HEK293T (cell line): ENCODE data around the gene CALCOCO2.

Experiments
- BHLHE40 ChIP-seq: fragments of 450-650 bp; IDR thresholded peaks from 2 replicates; pipeline ENCODE4 v1.6.1; 2016; ENCODE audit warnings: mild to moderate bottlenecking, moderate library complexity, borderline replicate concordance
- FOXA1 ChIP-seq: fragments of 450-650 bp; IDR thresholded peaks from 2 replicates; pipeline ENCODE4 v1.6.1; 2016; ENCODE audit warnings: mild to moderate bottlenecking
- FOXM1 ChIP-seq: fragments of 450-650 bp; IDR thresholded peaks from 2 replicates; pipeline ENCODE4 v1.6.1; 2017; ENCODE audit warnings: mild to moderate bottlenecking, borderline replicate concordance
- NFRKB ChIP-seq: fragments of 450-650 bp; IDR thresholded peaks from 2 replicates; pipeline ENCODE4 v1.6.1; 2016; ENCODE audit warnings: mild to moderate bottlenecking, moderate library complexity
- PKNOX1 ChIP-seq: fragments of 450-650 bp; IDR thresholded peaks from 2 replicates; pipeline ENCODE4 v1.6.1; 2016
- SP1 ChIP-seq: fragments of 450-650 bp; IDR thresholded peaks from 2 replicates; pipeline ENCODE4 v1.6.1; 2017
- SUZ12 ChIP-seq: fragments of 450-650 bp; IDR thresholded peaks from 2 replicates; pipeline ENCODE4 v1.6.1; 2016; ENCODE audit warnings: mild to moderate bottlenecking

- TF ChIP-seq FOXA1 (no peak), BHLHE40 (no peak), FOXM1 (no peak), PKNOX1 (no peak), NFRKB (no peak), SUZ12 (no peak), SP1 (no peak)
Measured at GRCh38 chr17:48854774-48855476, 24.1 kb downstream of the CALCOCO2 start.
